ENCODE results near the gene CTPS1.
A peak's percentile ranks its signal among the peaks of the same experiment; 100 is the strongest.

Gene CTPS1, protein sequence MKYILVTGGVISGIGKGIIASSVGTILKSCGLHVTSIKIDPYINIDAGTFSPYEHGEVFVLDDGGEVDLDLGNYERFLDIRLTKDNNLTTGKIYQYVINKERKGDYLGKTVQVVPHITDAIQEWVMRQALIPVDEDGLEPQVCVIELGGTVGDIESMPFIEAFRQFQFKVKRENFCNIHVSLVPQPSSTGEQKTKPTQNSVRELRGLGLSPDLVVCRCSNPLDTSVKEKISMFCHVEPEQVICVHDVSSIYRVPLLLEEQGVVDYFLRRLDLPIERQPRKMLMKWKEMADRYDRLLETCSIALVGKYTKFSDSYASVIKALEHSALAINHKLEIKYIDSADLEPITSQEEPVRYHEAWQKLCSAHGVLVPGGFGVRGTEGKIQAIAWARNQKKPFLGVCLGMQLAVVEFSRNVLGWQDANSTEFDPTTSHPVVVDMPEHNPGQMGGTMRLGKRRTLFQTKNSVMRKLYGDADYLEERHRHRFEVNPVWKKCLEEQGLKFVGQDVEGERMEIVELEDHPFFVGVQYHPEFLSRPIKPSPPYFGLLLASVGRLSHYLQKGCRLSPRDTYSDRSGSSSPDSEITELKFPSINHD

GRCh38 chr1:40979241-40980067, at the start of gene CTPS1:
TSS of gene CTPS1 (plus strand) at chr1:40979696. CDS start at chr1:40983291, 3,595 bp downstream.
- peak; percentile 90 to 94 for DNase-seq (ENCODE audit: low read depth in 1 of 2, low spot score in 1 of 2)

- DNase-seq (ENCODE audit: low read depth in 1 of 2, low spot score in 1 of 2): no peak
Observed at GRCh38 chr1:40930174-40930964, 49.1 kb upstream of the CTPS1 start.

DNA sequence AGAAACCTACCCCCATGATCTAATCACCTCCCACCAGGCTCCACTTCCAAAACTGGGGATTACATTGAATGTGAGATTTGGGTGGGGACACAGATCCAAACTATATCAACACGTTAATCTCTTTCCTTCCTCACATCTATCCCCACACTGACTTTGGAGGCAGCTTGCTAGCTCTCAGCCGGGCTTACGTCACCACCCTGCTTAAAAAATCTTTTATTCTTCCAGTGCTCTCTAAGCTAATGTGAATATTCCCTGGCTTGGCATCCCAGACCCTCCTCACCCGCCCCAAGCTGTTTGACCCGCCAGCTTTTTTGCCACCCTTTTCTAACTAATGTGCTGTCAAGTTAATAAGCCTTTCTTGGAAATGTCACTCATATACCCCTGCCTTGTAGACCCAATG, 47.9 kb upstream of the CTPS1 start:
- no peak for DNase-seq (ENCODE audit: low read depth in 1 of 2, low spot score in 1 of 2)

DNA sequence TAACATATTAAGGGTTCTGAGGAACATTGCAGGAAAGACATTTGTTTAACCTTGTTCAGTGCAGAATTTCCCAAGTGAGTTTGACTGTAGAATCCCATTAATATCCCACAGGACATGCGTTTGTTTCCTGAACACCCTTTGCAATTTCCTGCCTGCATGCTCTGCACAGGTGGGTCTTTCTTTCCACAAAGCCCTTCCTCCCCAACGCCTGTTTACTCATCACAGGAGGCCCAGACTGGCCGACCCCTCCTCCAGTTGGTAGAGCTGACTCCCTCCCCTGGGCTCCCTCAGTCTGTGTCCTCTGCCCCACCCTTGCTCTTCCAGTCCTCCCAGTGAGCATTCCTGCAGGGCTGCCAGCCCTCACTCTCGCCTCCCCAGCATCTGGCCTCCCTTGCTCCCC, 47.5 kb upstream of the CTPS1 start:
- DNase-seq (ENCODE audit: low read depth in 1 of 2, low spot score in 1 of 2): no peak

GRCh38 chr1:40936931-40937339, 42.6 kb upstream of the CTPS1 start:
- DNase-seq (ENCODE audit: low read depth in 1 of 2, low spot score in 1 of 2): no peak

- DNase-seq (ENCODE audit: low read depth in 1 of 2, low spot score in 1 of 2): no peak
Observed at GRCh38 chr1:40938393-40938792, 41.1 kb upstream of the CTPS1 start.

DNA sequence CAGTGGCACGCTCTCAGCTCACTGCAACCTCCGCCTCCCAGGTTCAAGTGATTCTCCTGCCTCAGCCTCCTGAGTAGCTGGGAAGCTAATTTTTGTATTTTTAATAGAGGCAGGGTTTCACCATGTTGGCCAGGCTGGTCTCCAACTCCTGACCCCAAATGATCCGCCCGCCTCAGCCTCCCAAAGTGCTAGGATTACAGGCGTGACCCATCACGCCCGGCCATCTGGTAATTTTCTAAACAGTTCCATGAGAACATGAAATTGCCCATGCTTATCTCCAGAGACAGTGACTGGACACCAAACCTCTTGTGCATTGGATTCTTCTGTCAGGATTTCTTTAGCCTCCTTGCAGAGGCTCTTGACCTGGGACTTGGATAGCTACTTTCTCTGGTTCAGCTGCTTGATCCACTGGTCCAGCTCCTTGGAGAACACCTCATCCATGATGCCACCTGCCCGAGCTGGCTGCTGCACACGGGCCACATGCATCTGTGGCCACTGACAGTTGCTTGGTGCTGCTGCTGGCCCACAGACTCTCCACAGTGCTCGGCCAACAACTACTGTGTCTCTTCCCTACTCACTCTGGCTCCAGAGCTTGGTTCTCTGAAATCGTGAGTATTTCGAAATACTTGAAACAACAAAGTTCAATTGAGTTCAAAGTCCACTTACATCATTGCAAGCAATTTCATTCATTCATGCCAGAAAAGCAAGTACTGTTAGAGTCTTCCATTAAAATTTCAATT, 40.0 kb upstream of the CTPS1 start:
- no peak for DNase-seq (ENCODE audit: low read depth in 1 of 2, low spot score in 1 of 2)

DNA sequence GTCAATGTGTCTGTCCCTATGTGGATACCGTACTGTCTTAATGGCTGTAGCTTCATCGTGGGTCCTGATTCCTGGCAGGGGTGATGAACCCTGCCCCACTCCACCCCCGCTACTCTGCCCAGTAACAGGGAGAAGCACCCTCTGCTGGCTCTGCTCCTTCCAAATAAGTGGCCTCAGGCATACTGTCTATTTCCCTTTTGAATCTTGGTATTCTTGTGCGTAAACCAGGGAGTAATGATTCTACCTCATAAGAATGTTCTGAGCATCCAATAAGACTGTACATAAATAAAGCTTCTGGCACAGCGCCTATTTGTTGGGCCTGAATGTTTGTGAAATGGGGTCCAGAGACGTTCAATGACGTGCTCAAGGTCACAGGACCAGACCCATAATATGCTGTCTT, 35.2 kb upstream of the CTPS1 start:
- no peak for DNase-seq (ENCODE audit: low read depth in 1 of 2, low spot score in 1 of 2)

DNA sequence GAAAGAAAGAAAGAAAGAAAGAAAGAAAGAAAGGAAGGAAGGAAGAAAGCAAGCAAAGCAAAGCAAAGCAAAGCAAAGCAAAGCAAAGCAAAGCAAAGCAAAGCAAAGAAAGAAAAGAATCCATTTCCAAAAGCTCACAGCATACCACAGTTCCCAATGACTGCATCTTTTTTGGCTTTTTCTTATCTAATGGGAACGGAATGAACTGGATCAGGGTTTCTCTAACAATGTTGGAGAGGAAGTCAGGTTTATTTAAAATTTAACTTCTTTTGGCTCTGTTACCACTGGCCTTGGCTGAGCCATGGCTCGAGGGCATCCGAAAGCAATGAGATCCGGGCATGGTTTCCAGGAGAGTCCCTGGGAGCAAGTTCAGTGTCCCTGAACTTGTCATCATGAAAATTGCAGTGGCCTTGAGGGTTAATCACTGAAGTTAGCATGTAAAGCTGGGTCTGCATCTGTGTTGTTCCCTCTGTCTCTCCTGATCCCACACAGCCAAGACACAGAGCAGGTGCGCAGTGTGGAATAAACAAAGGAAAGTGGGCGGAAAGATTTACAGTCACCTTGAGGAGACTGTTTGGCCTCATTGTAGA, 34.6 kb upstream of the CTPS1 start:
- DNase-seq (ENCODE audit: low read depth in 1 of 2, low spot score in 1 of 2): no peak

DNA sequence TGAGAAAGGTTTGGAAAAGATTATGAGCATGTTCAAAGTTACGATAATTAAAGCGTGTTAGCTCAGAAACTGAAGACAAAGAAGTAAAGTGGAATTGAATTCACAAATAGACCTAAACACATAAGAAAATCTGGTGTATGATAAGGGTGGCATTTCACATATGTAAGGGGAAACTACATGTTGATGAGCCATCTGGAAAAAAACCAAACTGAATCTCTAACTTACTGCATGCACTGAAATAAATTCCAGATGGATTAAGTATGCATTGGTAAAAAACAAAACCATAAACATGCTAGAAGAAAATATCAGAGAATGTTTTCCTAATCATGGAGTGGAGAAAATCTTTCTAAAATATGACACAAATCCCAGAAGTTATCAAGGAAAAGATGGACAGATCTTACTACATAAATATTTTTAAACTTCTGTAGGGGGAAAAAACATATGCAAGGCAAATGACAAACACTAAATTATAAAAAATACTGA, 34.0 kb upstream of the CTPS1 start:
- no peak for DNase-seq (ENCODE audit: low read depth in 1 of 2, low spot score in 1 of 2)

DNA sequence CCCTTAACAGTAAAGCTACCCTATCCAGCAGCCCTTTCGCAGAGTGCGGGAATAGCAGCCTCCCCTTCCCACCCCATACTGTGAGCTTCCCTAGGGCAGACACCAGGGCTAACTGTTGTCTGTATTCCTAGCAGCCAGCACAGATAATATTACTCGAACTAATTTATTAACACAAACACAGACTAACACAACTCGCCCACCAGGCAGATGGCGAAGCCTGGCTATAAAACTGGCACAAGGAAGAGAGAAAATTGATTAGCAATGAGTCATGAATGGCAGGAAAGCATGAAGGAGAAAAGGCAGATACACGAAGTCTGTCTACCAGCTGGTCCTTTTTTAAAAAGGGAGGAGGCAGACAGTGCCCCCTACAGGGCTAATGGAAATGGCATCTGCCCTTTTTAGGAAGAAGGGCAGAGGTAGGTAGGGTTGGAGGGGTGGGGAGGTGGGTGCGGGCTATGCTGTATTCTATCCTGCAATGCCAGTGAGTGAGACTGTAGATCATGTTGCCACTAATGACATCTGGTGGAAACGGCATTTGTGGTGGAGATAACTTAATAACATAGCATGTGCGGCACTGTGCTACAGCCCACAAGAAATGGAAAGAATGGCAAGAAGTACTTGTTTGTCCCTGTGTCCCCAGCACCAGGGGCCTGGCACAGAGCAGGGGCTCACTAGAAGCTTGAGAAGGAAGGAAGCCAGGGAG, 30.6 kb upstream of the CTPS1 start:
- peak in 1 of 2 donors; percentile 17 for DNase-seq (ENCODE audit: low read depth in 1 of 2, low spot score in 1 of 2)

DNA sequence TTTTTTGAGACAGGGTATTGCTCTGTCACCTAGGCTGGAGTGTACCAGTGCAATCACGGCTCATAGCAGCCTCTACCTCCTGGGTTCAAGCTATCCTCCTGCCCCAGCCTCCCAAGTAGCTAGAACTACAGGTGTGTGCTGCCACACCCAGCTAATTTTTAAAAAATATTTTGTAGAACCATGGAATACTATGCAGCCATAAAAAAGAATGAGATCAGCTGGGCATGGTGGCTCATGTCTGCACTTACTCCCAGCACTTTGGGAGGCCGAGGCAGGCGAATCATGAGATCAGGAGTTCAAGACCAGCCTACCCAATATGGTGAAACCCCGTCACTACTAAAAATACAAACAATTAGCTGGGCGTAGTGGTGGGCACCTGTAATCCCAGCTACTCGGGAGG, 29.9 kb upstream of the CTPS1 start:
- DNase-seq (ENCODE audit: low read depth in 1 of 2, low spot score in 1 of 2): no peak

- peak; percentile 33 to 38 for DNase-seq (ENCODE audit: low read depth in 1 of 2, low spot score in 1 of 2)
Observed at GRCh38 chr1:40951943-40952743, 27.4 kb upstream of the CTPS1 start.

DNA sequence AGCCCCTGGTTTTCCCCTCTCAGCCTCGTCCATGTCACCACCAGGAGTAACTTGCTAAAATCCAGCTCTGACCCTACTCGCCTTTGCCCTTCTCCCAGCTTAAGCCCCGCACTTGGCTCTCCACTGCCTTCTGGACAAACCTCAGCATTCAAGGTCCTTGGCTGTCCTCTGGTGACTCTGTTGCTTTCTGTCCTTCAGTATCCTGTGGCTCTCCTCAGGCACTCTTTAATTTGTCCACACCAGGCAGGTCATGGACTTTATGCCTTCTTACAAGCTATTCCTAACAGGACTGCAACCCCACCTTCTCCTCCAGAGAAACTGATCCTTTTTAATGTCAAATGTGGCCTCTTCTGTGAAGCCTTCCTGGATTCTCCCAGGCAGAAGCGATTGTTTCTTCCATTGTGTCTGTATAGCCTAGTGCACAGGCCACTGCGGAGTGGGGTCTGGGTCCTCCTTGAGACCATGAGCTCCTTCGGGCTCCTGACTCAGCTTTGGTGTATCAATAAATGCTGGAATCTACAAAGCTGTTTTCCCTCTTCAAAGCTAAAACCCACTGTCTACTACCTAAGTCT, 26.7 kb upstream of the CTPS1 start:
- DNase-seq (ENCODE audit: low read depth in 1 of 2, low spot score in 1 of 2): no peak

DNA sequence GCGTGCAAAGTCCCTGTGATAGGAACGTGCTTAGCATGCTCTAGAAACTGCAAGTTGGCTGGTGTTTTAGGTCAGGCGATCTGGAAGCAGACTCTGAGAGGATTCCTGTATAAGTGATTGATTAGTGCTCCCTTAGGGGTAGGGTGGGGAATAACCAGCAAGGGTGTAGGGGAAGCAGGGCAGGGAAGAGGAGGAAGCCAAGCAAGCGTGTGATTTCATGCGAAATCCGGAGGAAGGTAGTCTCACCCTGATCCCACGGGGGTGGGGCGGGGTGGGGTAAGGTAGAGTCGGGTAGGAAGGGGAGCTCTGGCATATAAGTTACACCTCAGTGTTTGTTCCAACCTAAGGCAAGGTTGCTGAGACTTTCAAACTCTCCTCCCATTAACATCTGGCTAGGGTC, 24.9 kb upstream of the CTPS1 start:
- no peak for DNase-seq (ENCODE audit: low read depth in 1 of 2, low spot score in 1 of 2)

DNA sequence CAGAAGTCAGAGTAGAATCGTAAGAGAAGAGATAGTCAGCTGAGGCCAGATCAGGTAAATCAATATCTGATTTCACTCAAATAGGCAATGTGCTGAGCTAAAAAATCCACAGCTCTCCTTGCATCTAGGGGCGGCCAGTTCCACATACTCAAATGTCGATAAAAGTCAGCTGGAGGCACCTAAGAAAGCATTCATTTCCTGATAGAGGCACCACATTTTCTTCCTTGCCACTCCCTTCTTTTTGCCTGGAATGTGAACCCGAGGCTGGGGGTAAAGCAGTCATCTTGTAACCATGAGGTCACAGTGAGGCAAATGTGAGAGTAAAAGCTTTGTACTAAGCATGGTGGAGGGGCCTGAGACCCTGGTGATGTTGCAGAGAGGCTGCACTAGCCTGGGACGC, 24.2 kb upstream of the CTPS1 start:
- no peak for DNase-seq (ENCODE audit: low read depth in 1 of 2, low spot score in 1 of 2)

GRCh38 chr1:40956407-40956806, 23.1 kb upstream of the CTPS1 start:
- no peak for DNase-seq (ENCODE audit: low read depth in 1 of 2, low spot score in 1 of 2)

- DNase-seq (ENCODE audit: low read depth in 1 of 2, low spot score in 1 of 2): no peak
Observed at GRCh38 chr1:40958210-40958609, 21.3 kb upstream of the CTPS1 start.
